GM12892 (cell line): ENCODE data around the gene TP73.

Source experiments
- POLR2A ChIP-seq: IDR thresholded peaks from 2 replicates; pipeline ENCODE4 v1.6.1; 2011; ENCODE audit warnings: low read depth, low read length, control low read depth
- POLR2AphosphoS5 ChIP-seq: IDR thresholded peaks from 2 replicates; pipeline ENCODE4 v1.6.1; 2011; ENCODE audit warnings: low read depth, low read length, control low read depth

DNA sequence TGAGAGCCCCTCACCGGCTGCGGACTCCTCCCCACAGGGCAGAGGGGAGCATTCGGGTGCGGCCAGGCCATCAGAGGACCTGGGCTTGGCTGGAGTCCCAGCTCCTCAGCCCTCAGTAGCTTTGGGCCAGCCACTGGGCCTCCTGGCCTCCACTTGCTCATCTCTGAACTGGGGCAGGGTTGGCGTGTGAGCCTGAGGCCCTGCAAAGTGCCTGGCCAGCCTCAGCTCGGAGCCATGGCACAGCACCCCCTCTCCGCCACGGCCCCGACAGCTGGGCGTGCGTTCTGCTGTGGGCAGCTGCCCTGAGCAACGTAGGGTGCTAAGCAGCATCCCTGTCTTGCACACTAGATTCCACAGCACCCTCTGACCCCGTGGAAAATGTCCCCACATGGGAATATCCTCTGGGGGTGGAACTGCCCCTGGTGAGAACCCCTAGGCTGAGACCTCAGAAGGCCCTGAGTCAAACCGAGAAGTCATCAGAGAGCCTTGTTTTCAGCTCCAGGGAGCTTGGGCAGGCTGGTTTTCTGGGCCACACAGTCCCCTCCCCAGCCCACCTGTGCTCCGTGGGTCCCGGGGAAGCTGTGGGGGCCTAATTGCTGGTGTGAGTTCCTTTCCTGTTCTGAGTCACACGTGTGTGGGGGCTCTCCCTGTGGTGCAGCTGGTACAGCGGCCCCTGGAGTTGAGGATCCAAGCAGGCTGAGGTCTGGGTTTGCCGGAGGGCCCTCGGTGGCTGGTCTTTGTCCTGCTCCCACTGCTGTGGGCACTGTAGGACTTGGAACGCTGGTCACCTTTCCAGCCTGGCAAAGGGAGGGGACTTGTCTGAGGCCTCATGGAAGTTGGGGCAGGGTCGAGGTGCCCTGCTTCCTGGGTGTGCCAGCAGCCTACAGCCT is 24.5 kb downstream of the TP73 start:
- TF ChIP-seq POLR2AphosphoS5 (peak; percentile 39; the same call in 1 of the 2 replicates), POLR2A (0 out of 2 replicates have a peak, but pooled peaks have one; percentile 4)
